Ishikawa (cell line): ENCODE measurements around the gene APOC1.

Source experiments
- CEBPB ChIP-seq: IDR thresholded peaks from 2 replicates; pipeline ENCODE4 v1.6.1; 2012
- CREB1 ChIP-seq: IDR thresholded peaks from 2 replicates; pipeline ENCODE4 v1.6.1; 2012; ENCODE audit warnings: low read depth
- EGR1 ChIP-seq: IDR thresholded peaks from 2 replicates; pipeline ENCODE4 v1.6.1; 2012
- EP300 ChIP-seq: IDR thresholded peaks from 2 replicates; pipeline ENCODE4 v1.6.1; 2012; ENCODE audit warnings: borderline replicate concordance
- FOXM1 ChIP-seq: IDR thresholded peaks from 2 replicates; pipeline ENCODE4 v1.6.1; 2012; ENCODE audit warnings: low read depth, borderline replicate concordance
- MAX ChIP-seq: IDR thresholded peaks from 2 replicates; pipeline ENCODE4 v1.6.1; 2012
- NFIC ChIP-seq: IDR thresholded peaks from 2 replicates; pipeline ENCODE4 v1.6.1; 2012
- RAD21 ChIP-seq: IDR thresholded peaks from 2 replicates; pipeline ENCODE4 v1.6.1; 2012; ENCODE audit warnings: low read depth
- REST ChIP-seq: IDR thresholded peaks from 2 replicates; pipeline ENCODE4 v1.6.1; 2012; ENCODE audit warnings: low read depth, mild to moderate bottlenecking
- TAF1 ChIP-seq: IDR thresholded peaks from 2 replicates; pipeline ENCODE4 v1.6.1; 2012; ENCODE audit warnings: low read depth, mild to moderate bottlenecking
- TCF12 ChIP-seq: IDR thresholded peaks from 2 replicates; pipeline ENCODE4 v1.6.1; 2012; ENCODE audit warnings: low read depth
- TEAD4 ChIP-seq: IDR thresholded peaks from 2 replicates; pipeline ENCODE4 v1.6.1; 2012
- USF1 ChIP-seq: IDR thresholded peaks from 2 replicates; pipeline ENCODE4 v1.6.1; 2012
- YY1 ChIP-seq: IDR thresholded peaks from 2 replicates; pipeline ENCODE4 v1.6.1; 2012; ENCODE audit warnings: low read depth
- ZBTB7A ChIP-seq: IDR thresholded peaks from 2 replicates; pipeline ENCODE4 v1.6.1; 2012; ENCODE audit warnings: low read depth

The APOC1 gene

GRCh38 chr19:44939668-44940067, 25.3 kb downstream of the APOC1 start:
- TF ChIP-seq CEBPB: 0 out of 2 replicates have a peak, but pooled peaks have one; percentile 12
- TF ChIP-seq EGR1: no peak

GRCh38 chr19:44942067-44942571, 27.7 kb downstream of the APOC1 start, which contains the start of gene APOC4:
Gene APOC4, plus strand, starts transcription at chr19:44942237. Its CDS starts 41 bp downstream, at chr19:44942278.
- TF ChIP-seq NFIC (no peak), MAX (no peak), REST (no peak), TAF1 (no peak), EGR1 (no peak), EP300 (no peak), CEBPB (no peak), ZBTB7A (no peak), YY1 (no peak), TCF12 (no peak), CREB1 (no peak), FOXM1 (no peak), TEAD4 (no peak), RAD21 (no peak), USF1 (no peak)

GRCh38 chr19:44943801-44944249, 29.4 kb downstream of the APOC1 start:
- TF ChIP-seq FOXM1: no peak
- no peak for TF ChIP-seq REST
- TF ChIP-seq TCF12: no peak
- no peak for TF ChIP-seq YY1
- TF ChIP-seq TAF1: no peak
- no peak for TF ChIP-seq MAX
- no peak for TF ChIP-seq RAD21
- TF ChIP-seq EGR1: no peak

GRCh38 chr19:44947041-44947581, 32.7 kb downstream of the APOC1 start:
- TF ChIP-seq TCF12 (no peak), EP300 (no peak), CREB1 (no peak), EGR1 (no peak), FOXM1 (no peak), RAD21 (no peak), CEBPB (no peak), TEAD4 (no peak), ZBTB7A (no peak)

- no peak for TF ChIP-seq NFIC
- no peak for TF ChIP-seq RAD21
- no peak for TF ChIP-seq CEBPB
- TF ChIP-seq REST: no peak
- no peak for TF ChIP-seq TEAD4
- TF ChIP-seq EP300: no peak
- TF ChIP-seq ZBTB7A: no peak
Observed at GRCh38 chr19:44948237-44948636, 33.8 kb downstream of the APOC1 start.
